LNCAP (cell line): Measurements from ENCODE around the gene FAM171A1.

ENCODE experiments used
- CTCF ChIP-seq: fragments of 450-650 bp; IDR thresholded peaks from 2 replicates; pipeline ENCODE4 v1.5.1; 2017; ENCODE audit warnings: mild to moderate bottlenecking

The FAM171A1 gene

GRCh38 chr10:15347150-15347549 lies 23.9 kb downstream of the FAM171A1 start:
- TF ChIP-seq CTCF, result no peak

GRCh38 chr10:15346440-15347141 lies 24.5 kb downstream of the FAM171A1 start:
- TF ChIP-seq CTCF, result no peak

GRCh38 chr10:15345450-15345849 lies 25.6 kb downstream of the FAM171A1 start:
- no peak for TF ChIP-seq CTCF

- no peak for TF ChIP-seq CTCF
These were observed 26.2 kb downstream of the FAM171A1 start for GRCh38 chr10:15344876-15345285.

- TF ChIP-seq CTCF, result no peak
These were observed 26.7 kb downstream of the FAM171A1 start for GRCh38 chr10:15344256-15344875.

GRCh38 chr10:15342970-15343369 lies 28.1 kb downstream of the FAM171A1 start:
- no peak for TF ChIP-seq CTCF

GRCh38 chr10:15341502-15342128 lies 29.5 kb downstream of the FAM171A1 start:
- TF ChIP-seq CTCF, result no peak
